ENCODE data around the gene ZNF609. TPM values are rescaled to one million over a fixed set of nuclear protein-coding genes. Genes with fewer than 3 reads are reported as not detected.

Gene ZNF609
- total RNA-seq, 3 donors from 2014 or later, result 26.9 to 34.1 (median 28.3) TPM

DNA sequence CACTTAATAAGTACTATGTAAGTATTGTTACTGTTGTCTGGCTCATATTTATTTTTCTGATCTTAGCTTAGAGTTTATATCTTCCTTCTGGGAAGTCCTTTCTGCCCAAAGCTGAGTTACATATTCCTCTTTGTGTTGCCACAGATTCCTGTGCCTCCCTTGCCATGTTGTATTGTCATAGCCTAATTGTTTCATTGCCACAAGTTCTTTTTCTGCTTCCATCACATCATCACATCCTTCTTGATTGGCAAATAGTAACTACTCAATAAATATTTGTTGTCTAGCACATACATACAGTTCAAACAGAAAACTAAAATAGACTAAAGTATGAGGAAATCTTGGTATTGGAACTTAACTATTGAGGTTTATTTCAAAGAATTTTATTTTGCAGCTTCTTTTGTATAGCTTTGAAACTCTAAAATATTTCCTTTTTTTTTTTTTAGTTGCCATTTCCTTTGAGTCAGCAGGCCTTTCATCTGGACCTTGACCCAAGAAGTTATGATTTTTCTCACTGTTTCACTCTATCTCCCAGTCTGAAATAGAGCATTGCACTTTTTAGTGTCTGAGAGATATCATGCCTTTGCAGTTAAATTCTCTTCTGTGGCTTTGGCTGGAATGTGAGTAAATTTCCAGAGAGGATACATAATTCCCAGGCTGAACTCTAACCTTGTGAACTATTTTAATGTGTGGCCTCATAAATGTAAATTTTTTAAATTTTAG, 98.2 kb downstream of the ZNF609 start:
- H3K9me3 Mint-ChIP-seq, result no peaks in the 10 kb centered on the region
- DNase-seq (no peak), ATAC-seq (no peak)
- H3K36me3 Mint-ChIP-seq (ENCODE audit: insufficient read depth), result peaks cover 2% of the 10 kb centered on the region
- no peak overlapping the region for H3K4me3 Mint-ChIP-seq
- H3K27me3 Mint-ChIP-seq (ENCODE audit: low read depth), result no peaks in the 10 kb centered on the region
- peaks cover 49% of the 10 kb centered on the region for H3K4me1 Mint-ChIP-seq (ENCODE audit: low read depth)

- ATAC-seq, result no peak
- H3K9me3 Mint-ChIP-seq, result no peaks in the 10 kb centered on the region
- no peak for DNase-seq
- H3K4me3 Mint-ChIP-seq, result no peak overlapping the region
- peaks cover 49% of the 10 kb centered on the region for H3K4me1 Mint-ChIP-seq (ENCODE audit: low read depth)
- H3K36me3 Mint-ChIP-seq (ENCODE audit: insufficient read depth), result peaks cover 2% of the 10 kb centered on the region
- no peaks in the 10 kb centered on the region for H3K27me3 Mint-ChIP-seq (ENCODE audit: low read depth)
These were observed 98.9 kb downstream of the ZNF609 start for GRCh38 chr15:64559243-64559642.

- Mint-ChIP-seq H3K9me3 (no peaks in the 10 kb centered on the region), H3K4me1 (ENCODE audit: low read depth) (peaks cover 53% of the 10 kb centered on the region), H3K36me3 (ENCODE audit: insufficient read depth) (peaks cover 8% of the 10 kb centered on the region), H3K4me3 (no peak overlapping the region), H3K27me3 (ENCODE audit: low read depth) (no peaks in the 10 kb centered on the region)
- DNase-seq, result no peak
- ATAC-seq, result no peak
These were observed 100.1 kb downstream of the ZNF609 start for GRCh38 chr15:64560501-64560900.

DNA sequence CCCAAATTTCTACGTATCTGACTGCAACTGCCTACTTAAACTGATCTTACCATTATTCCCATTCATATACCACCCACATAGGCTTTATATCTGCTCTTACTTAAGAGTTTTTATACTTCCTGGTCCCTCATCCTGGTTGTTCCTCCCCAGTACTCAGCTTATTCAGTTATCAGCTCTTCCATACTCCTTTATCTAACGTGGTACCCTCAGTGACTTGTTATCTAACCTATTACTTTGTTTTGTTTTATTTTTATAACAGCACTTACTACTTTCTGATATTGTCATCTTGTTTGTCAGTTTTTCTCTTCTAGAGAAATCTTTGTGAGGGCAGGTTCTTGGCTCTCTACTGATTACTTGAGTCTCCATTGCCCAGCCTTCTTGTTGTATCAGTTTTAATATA, 100.6 kb downstream of the ZNF609 start:
- ATAC-seq, result no peak
- Mint-ChIP-seq H3K4me1 (ENCODE audit: low read depth) (peaks cover 54% of the 10 kb centered on the region), H3K9me3 (no peaks in the 10 kb centered on the region), H3K4me3 (no peak overlapping the region), H3K27me3 (ENCODE audit: low read depth) (no peaks in the 10 kb centered on the region), H3K36me3 (ENCODE audit: insufficient read depth) (peaks cover 8% of the 10 kb centered on the region)
- no peak for DNase-seq

DNA sequence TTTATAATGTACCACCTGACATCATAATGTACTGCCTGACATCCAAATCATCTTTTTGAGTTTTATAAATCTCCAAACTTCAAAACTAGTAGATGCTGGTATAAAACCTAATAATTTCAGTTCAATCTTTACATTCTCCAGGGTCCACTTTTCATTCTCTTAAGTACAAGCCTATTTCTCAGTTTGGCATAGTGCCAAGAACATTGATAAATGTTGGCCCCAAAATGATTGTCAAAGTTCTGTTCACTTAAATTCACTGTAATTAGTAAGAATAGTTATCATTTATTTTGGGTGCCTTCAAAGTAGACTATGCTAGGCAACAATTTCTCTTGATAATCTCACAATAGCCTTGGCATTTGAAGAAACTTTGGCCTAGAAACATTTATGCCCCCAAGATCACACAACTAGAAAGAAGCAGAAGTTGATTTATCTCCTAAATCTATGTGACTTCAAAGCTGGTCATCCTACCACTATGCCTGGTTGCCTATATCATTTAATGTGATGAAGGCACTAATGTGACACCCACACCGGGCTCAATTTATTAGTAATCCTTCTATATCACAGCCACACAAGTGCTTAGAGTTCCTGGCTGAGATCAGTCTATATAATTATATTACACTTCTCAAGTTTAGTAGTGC, 101.7 kb downstream of the ZNF609 start:
- no peak for DNase-seq
- ATAC-seq, result no peak
- peaks cover 13% of the 10 kb centered on the region for H3K36me3 Mint-ChIP-seq (ENCODE audit: insufficient read depth)
- no peaks in the 10 kb centered on the region for H3K27me3 Mint-ChIP-seq (ENCODE audit: low read depth)
- peaks cover 60% of the 10 kb centered on the region for H3K4me1 Mint-ChIP-seq (ENCODE audit: low read depth)
- no peak overlapping the region for H3K4me3 Mint-ChIP-seq
- H3K9me3 Mint-ChIP-seq, result no peaks in the 10 kb centered on the region

DNA sequence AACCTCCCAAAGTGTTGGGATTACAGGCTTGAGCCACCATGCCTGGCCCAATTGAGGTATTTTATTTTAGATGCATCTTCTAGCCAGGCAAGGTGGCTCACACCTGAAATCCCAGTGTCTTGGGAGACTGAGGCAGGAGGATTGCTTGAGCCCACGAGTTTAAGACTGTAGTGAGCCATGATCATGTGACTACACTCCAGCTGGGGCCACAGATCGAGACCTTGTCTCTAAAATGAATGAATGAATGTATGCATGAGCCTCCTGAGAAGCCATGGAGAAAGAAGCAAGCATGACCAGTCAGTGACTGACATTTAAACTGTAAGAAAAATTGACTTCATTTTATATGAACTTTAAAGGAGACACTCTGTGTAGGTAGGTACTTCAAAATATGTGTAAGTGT, 105.7 kb downstream of the ZNF609 start:
- ATAC-seq, result no peak
- Mint-ChIP-seq H3K4me1 (ENCODE audit: low read depth) (peaks cover 58% of the 10 kb centered on the region), H3K36me3 (ENCODE audit: insufficient read depth) (peaks cover 16% of the 10 kb centered on the region), H3K4me3 (no peak overlapping the region), H3K9me3 (no peaks in the 10 kb centered on the region), H3K27me3 (ENCODE audit: low read depth) (no peaks in the 10 kb centered on the region)
- no peak for DNase-seq

DNA sequence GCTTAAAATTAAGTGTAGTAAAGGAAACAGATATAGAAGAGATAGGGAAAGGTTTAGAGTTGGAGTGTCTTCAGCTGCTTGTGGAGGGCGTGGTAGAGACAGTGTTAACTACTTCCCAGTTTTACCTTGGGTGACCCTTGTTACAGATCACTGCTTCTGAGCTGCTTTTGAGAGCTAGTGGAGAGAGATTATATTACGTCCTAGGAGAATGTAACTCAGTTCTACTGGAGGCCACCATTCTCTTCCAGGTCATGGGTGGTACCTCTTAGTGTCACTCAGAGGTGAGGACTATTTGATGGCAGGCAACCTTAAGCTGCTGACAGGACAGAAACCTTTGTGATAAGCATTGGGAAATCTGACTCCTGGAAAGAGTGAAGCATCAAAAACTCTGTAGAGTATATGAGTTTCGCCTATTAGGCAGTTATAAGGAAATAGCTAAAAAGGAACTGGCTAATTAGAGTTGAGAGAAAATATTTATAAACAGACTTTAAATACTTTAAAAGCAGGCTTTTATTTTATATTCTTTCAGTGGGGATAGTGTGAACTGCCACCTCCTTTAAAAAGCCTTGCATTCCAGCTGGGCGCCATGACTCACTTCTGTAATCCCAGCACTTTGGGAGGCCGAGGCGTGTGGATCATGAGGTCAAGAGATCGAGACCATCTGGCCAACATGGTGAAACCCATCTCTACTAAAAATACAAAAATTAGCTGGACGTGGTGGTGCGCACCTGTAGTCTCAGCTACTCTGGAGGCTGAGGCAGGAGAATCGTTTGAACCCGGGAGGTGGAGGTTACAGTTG, 106.5 kb downstream of the ZNF609 start:
- H3K36me3 Mint-ChIP-seq (ENCODE audit: insufficient read depth), result peaks cover 16% of the 10 kb centered on the region
- H3K9me3 Mint-ChIP-seq, result no peaks in the 10 kb centered on the region
- H3K27me3 Mint-ChIP-seq (ENCODE audit: low read depth), result no peaks in the 10 kb centered on the region
- DNase-seq (no peak), ATAC-seq (no peak)
- H3K4me1 Mint-ChIP-seq (ENCODE audit: low read depth), result peaks cover 56% of the 10 kb centered on the region
- no peak overlapping the region for H3K4me3 Mint-ChIP-seq

GRCh38 chr15:64568765-64569164, 108.4 kb downstream of the ZNF609 start:
- H3K4me1 Mint-ChIP-seq (ENCODE audit: low read depth), result peaks cover 60% of the 10 kb centered on the region

GRCh38 chr15:64571857-64572291, 111.5 kb downstream of the ZNF609 start:
- Mint-ChIP-seq H3K36me3 (ENCODE audit: insufficient read depth) (peaks cover 9% of the 10 kb centered on the region), H3K9me3 (no peaks in the 10 kb centered on the region), H3K4me3 (no peak overlapping the region), H3K4me1 (ENCODE audit: low read depth) (peaks cover 61% of the 10 kb centered on the region), H3K27me3 (ENCODE audit: low read depth) (no peaks in the 10 kb centered on the region)
- ATAC-seq (no peak), DNase-seq (no peak)

More at GRCh38 chr15:64568765-64569164, 108.4 kb downstream of the ZNF609 start:
- Mint-ChIP-seq H3K27me3 (ENCODE audit: low read depth) (no peaks in the 10 kb centered on the region), H3K9me3 (no peaks in the 10 kb centered on the region), H3K36me3 (ENCODE audit: insufficient read depth) (peaks cover 16% of the 10 kb centered on the region), H3K4me3 (no peak overlapping the region)
- peak in 1 of 2 donors; percentile 25 for ATAC-seq
- no peak for DNase-seq

GRCh38 chr15:64572856-64573255, 112.5 kb downstream of the ZNF609 start:
- Mint-ChIP-seq H3K9me3 (no peaks in the 10 kb centered on the region), H3K36me3 (ENCODE audit: insufficient read depth) (peaks cover 8% of the 10 kb centered on the region), H3K4me1 (ENCODE audit: low read depth) (peaks cover 60% of the 10 kb centered on the region), H3K4me3 (no peak overlapping the region), H3K27me3 (ENCODE audit: low read depth) (no peaks in the 10 kb centered on the region)
- ATAC-seq, result no peak
- no peak for DNase-seq

DNA sequence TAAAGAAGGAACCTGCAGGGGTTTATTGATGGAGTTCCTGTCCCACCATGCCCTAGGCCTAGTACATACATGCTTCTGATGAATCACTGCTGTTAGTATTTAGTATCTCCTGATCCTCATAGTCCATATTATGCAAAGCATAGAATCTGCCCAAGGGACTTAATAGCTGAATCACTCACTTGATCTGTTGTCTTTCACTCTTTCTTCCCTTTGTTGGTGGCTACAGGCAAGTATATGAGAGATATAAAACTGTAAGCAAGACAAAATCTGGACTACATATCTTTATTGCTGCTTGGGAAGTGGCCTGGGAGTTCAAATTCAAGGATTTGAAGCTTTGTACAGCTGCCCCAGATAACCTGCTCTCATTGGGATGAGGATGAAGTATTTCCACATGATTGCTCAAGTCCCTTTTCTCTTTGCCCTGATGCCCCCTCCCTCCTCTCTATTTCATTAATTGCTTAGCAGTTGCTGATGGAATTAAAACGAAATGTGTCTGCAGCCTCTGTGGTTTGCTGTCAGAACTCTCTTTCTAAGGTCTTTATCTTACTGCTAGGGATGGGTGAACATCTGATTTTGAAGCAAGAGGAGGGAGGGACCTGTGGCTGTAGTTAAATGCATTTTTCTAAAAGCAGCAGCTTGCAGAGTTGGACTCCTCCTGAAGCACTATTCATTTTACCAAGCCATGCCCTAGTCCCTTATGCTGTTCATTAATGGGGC, 114.1 kb downstream of the ZNF609 start:
- DNase-seq (no peak), ATAC-seq (peak in 1 of 2 donors; percentile 67)
- Mint-ChIP-seq H3K9me3 (no peaks in the 10 kb centered on the region), H3K27me3 (ENCODE audit: low read depth) (no peaks in the 10 kb centered on the region), H3K4me3 (no peak overlapping the region), H3K4me1 (ENCODE audit: low read depth) (peaks cover 44% of the 10 kb centered on the region), H3K36me3 (ENCODE audit: insufficient read depth) (peaks cover 4% of the 10 kb centered on the region)

GRCh38 chr15:64580696-64581407, 120.5 kb downstream of the ZNF609 start:
- no peak for ATAC-seq
- Mint-ChIP-seq H3K9me3 (peaks cover 9% of the 10 kb centered on the region), H3K27me3 (ENCODE audit: low read depth) (no peaks in the 10 kb centered on the region), H3K4me1 (ENCODE audit: low read depth) (peaks cover 31% of the 10 kb centered on the region), H3K36me3 (ENCODE audit: insufficient read depth) (peaks cover 14% of the 10 kb centered on the region), H3K4me3 (no peak overlapping the region)
- DNase-seq, result no peak

DNA sequence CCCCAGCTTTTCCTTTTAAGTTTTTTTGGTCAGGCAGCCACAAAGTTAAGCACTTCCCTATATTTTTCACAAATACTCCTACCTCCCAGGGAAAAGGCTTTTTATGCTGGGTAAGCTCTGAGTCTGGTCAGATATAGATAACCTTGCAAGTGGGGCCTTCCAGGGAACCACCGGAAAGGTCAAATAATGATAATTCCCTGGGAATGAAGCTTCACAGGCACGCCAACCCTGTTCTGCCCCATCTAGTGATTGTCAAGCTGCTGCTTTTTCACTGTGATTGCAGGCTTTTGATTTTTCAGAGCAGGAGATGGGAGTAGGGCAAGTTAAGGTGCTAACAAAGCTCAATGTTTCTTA, 121.0 kb downstream of the ZNF609 start:
- no peak for ATAC-seq
- peaks cover 32% of the 10 kb centered on the region for H3K4me1 Mint-ChIP-seq (ENCODE audit: low read depth)
- peaks cover 9% of the 10 kb centered on the region for H3K9me3 Mint-ChIP-seq
- no peak overlapping the region for H3K4me3 Mint-ChIP-seq
- no peaks in the 10 kb centered on the region for H3K27me3 Mint-ChIP-seq (ENCODE audit: low read depth)
- H3K36me3 Mint-ChIP-seq (ENCODE audit: insufficient read depth), result peaks cover 14% of the 10 kb centered on the region
- no peak for DNase-seq

GRCh38 chr15:64582202-64582601, 121.8 kb downstream of the ZNF609 start:
- peaks cover 9% of the 10 kb centered on the region for H3K9me3 Mint-ChIP-seq
- H3K4me3 Mint-ChIP-seq, result no peak overlapping the region
- no peak for DNase-seq
- ATAC-seq, result no peak
- no peaks in the 10 kb centered on the region for H3K27me3 Mint-ChIP-seq (ENCODE audit: low read depth)
- peaks cover 14% of the 10 kb centered on the region for H3K36me3 Mint-ChIP-seq (ENCODE audit: insufficient read depth)
- H3K4me1 Mint-ChIP-seq (ENCODE audit: low read depth), result peaks cover 39% of the 10 kb centered on the region
